Sigmoid colon (tissue), 4 donors: ENCODE measurements around the gene DNAJA1.

ENCODE experiments used
- CTCF ChIP-seq, 4 experiments: fragments of 450-650 bp in 3 of 4; fragments of 200-600 bp in 1 of 4; IDR thresholded peaks; one replicate each; pipeline ENCODE4 v1.5.1; 2016 to 2019; ENCODE audit warnings: antibody characterized with exemption in 4 of 4, mild to moderate bottlenecking in 3 of 4, moderate library complexity in 2 of 4
- EP300 ChIP-seq, 4 donors: sonication (generic); formaldehyde crosslinking; IDR thresholded peaks; one replicate each; pipeline ENCODE4 v1.6.1; 2017; ENCODE audit warnings: antibody characterized with exemption in 4 of 4
- POLR2A ChIP-seq, 2 donors: fragments of 450-650 bp; IDR thresholded peaks; one replicate each; pipeline ENCODE4 v1.6.1; 2016; ENCODE audit warnings: antibody characterized with exemption in 2 of 2, mild to moderate bottlenecking in 2 of 2, moderate library complexity in 2 of 2
- POLR2AphosphoS5 ChIP-seq, 4 donors: sonication (generic); formaldehyde crosslinking; IDR thresholded peaks; one replicate each; pipeline ENCODE4 v1.6.1; 2017; ENCODE audit warnings: antibody characterized with exemption in 4 of 4

DNA sequence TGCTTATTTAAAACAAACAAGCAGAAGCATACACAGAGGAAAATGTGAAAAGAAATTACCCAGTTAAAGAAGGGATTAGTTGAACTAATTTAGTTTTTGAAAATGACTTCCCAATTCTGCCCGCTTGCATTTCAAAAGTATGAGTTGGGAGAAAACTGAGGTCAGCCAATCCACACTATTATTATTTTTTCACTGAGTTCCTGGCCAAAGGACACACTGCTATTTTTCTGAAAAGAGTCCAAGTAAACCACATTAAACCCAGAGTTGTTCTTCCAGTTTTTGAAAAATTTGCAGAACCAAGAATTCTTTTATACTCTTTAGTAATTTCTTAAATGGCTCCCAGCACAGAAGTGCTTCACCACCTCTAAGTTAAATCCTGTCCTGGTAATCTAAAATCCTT, 43.9 kb downstream of the DNAJA1 start:
- no peak for TF ChIP-seq CTCF (IDR thresholded peaks at IDR 0.05)
- TF ChIP-seq POLR2A (IDR thresholded peaks at IDR 0.05), result no peak
- no peak for TF ChIP-seq POLR2AphosphoS5 (IDR thresholded peaks at IDR 0.05)
- no peak for TF ChIP-seq EP300 (IDR thresholded peaks at IDR 0.05)
